Activated T-helper 1 cell treated with anti-CD3 and anti-CD28 coated beads, Interleukin-12 subunit alpha, Interleukin-12 subunit beta, Interleukin-2, Interleukin-4 antibody, amounts not matched to agents 30 ng/mL and 10 ng/mL and 1 ng/mL, durations not matched to agents 14 hours and 24 hours and 36 hours (primary cell): Measurements from ENCODE around the gene RASA2. TPM values are rescaled to one million over a fixed set of nuclear protein-coding genes. Genes with fewer than 3 reads are reported as not detected.

Experiments used
- DNase-seq: peaks from one replicate; pipeline ENCODE4 v3.0.0; 2021; ENCODE audit warnings: low spot score
- H3K27ac Mint-ChIP-seq: one replicate; pipeline ENCODE4 v1.8.0; 2021; ENCODE audit warnings: mild to moderate bottlenecking, mixed read lengths
- H3K27me3 Mint-ChIP-seq: one replicate; pipeline ENCODE4 v1.8.0; 2022; ENCODE audit warnings: mild to moderate bottlenecking, moderate library complexity, mixed read lengths; ENCODE audit not compliant: insufficient read depth
- H3K36me3 Mint-ChIP-seq: one replicate; pipeline ENCODE4 v1.8.0; 2021; ENCODE audit warnings: low read depth, mixed read lengths
- H3K4me1 Mint-ChIP-seq: one replicate; pipeline ENCODE4 v1.8.0; 2021; ENCODE audit warnings: low read depth, mixed read lengths
- H3K4me3 Mint-ChIP-seq: one replicate; pipeline ENCODE4 v1.8.0; 2021; ENCODE audit warnings: mild to moderate bottlenecking, moderate library complexity, mixed read lengths
- H3K9me3 Mint-ChIP-seq: one replicate; pipeline ENCODE4 v1.8.0; 2021; ENCODE audit warnings: mixed read lengths
- intact Hi-C: fragments of 100-400 bp; cut with micrococcal nuclease; formaldehyde crosslinking; loops from one replicate; pipeline ENCODE4 v1.15.1; 2024
- total RNA-seq: library from RNA; stranded (reverse); gene quantifications from 2 replicates; pipeline ENCODE4 v1.2.3, GENCODE V29; 2022

The RASA2 gene
- total RNA-seq, 1 donor from 2014 or later, result 39.2 TPM

DNA sequence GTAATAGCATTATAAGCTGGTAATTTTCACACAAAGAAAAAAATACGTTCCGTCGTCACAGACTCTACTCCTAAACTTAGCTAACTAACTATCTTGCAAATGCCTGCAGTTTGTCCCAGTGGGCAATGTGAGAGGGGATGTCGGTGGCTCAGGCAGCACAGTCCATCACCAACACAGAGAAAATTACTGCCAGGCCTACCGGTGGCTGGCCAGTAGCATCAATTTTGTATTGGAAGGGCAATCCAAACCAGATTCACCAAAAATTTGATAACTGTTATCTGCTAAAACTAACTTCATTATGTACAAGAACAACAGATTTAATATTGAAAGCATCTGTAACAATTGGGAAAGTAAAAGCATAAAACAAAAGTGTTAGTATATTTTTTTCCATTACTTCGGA is 37.4 kb upstream of the RASA2 start:
- Mint-ChIP-seq H3K4me1 (peaks cover 9% of the 10 kb centered on the region), H3K27me3 (no peaks in the 10 kb centered on the region), H3K36me3 (peaks cover 19% of the 10 kb centered on the region), H3K27ac (no peak overlapping the region), H3K9me3 (no peaks in the 10 kb centered on the region), H3K4me3 (no peak overlapping the region)
- intact Hi-C loops, result no loop called here
- DNase-seq, result no peak

DNA sequence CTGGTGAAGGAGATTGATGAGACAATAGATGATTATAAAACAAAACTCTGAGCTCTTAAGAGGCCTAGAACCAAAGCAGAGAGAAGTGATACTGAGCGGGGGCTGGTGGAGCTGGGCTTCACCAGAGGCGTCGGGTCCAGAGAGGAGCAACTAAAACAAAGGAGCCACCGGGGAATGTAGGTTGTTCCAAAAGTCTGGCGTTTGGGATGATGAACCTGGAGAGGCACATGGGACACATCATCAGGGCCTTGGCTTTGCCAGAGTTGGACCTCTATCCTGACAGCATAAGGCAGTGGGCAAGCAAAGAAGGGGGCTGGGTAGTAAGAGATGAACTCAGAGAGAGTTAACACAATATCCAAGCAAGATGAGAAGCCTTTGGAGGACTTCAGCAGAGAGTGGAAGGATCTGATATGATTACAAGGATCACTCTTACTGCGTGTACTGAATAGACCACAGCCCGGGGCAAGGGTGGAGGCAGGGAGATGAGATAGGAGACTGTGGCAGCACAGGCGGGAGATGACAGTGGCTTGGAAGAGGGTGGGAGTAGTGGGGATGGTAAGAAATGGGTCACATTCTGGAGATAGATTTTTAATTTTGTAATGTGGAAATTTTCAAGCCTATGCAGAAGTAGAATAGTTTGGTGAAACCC is 36.0 kb upstream of the RASA2 start:
- Mint-ChIP-seq H3K27me3 (no peaks in the 10 kb centered on the region), H3K4me3 (no peak overlapping the region), H3K27ac (no peak overlapping the region), H3K4me1 (peaks cover 18% of the 10 kb centered on the region), H3K9me3 (no peaks in the 10 kb centered on the region), H3K36me3 (peaks cover 11% of the 10 kb centered on the region)
- intact Hi-C loops, result no loop called here
- no peak for DNase-seq

GRCh38 chr3:141452045-141452444 is 34.8 kb upstream of the RASA2 start:
- no peaks in the 10 kb centered on the region for H3K27me3 Mint-ChIP-seq
- no peak overlapping the region for H3K4me3 Mint-ChIP-seq
- peaks cover 4% of the 10 kb centered on the region for H3K36me3 Mint-ChIP-seq
- H3K27ac Mint-ChIP-seq, result no peak overlapping the region
- H3K4me1 Mint-ChIP-seq, result peaks cover 18% of the 10 kb centered on the region
- H3K9me3 Mint-ChIP-seq, result no peaks in the 10 kb centered on the region
- intact Hi-C loops, result loop anchor here (1.0 kb wide), 1 partner anchor 11 kb away; no protein-coding TSS in a partner anchor
- peak; percentile 26 for DNase-seq

DNA sequence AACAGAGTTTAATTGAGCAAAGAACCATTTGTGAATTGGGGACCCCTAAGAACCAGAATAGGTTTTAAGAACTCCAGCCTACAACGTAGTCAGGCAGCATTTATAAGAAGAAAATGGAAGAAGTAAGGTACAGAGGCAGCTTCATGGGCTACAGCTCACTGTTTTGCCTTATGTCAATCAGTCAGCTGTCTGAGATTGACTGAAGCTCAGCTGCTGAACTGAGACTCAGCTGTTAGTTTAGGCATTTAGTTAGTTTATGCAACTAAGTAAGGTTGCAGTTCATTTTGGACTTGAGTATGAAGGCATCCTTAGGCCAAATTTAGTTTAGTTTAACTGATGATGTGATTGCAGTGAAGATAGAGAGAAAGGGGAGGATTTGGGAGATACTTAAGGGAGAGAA is 34.1 kb upstream of the RASA2 start:
- no peak overlapping the region for H3K4me3 Mint-ChIP-seq
- H3K9me3 Mint-ChIP-seq, result no peaks in the 10 kb centered on the region
- H3K27me3 Mint-ChIP-seq, result no peaks in the 10 kb centered on the region
- peaks cover 18% of the 10 kb centered on the region for H3K4me1 Mint-ChIP-seq
- H3K36me3 Mint-ChIP-seq, result no peaks in the 10 kb centered on the region
- intact Hi-C loops, result loop anchor here (1.0 kb wide), 1 partner anchor 11 kb away; no protein-coding TSS in a partner anchor
- DNase-seq, result no peak
- H3K27ac Mint-ChIP-seq, result no peak overlapping the region

DNA sequence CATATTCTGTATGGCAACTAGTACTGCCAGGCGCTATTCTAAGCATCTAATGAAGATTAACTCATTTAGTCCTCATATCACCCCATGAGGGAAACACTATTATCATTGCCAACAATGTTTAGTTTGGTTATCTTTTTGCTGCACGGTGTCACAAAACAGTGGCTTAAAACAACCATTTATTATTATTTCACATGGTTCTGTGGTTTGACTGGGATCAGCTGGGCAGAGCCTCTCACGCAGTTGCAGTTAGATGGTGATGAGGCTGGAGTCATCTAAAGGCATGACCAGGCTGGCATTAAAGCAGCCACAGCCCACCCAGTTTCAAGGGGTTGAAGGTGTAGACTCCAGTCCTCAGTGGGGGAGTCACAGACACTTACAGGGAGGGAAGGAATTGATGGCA is 32.8 kb upstream of the RASA2 start:
- Mint-ChIP-seq H3K27me3 (no peaks in the 10 kb centered on the region), H3K36me3 (no peaks in the 10 kb centered on the region), H3K4me1 (peaks cover 18% of the 10 kb centered on the region), H3K9me3 (no peaks in the 10 kb centered on the region), H3K4me3 (no peak overlapping the region), H3K27ac (no peak overlapping the region)
- DNase-seq, result no peak
- intact Hi-C loops, result loop anchor here (2.0 kb wide), 1 partner anchor 41 kb away; no protein-coding TSS in a partner anchor

DNA sequence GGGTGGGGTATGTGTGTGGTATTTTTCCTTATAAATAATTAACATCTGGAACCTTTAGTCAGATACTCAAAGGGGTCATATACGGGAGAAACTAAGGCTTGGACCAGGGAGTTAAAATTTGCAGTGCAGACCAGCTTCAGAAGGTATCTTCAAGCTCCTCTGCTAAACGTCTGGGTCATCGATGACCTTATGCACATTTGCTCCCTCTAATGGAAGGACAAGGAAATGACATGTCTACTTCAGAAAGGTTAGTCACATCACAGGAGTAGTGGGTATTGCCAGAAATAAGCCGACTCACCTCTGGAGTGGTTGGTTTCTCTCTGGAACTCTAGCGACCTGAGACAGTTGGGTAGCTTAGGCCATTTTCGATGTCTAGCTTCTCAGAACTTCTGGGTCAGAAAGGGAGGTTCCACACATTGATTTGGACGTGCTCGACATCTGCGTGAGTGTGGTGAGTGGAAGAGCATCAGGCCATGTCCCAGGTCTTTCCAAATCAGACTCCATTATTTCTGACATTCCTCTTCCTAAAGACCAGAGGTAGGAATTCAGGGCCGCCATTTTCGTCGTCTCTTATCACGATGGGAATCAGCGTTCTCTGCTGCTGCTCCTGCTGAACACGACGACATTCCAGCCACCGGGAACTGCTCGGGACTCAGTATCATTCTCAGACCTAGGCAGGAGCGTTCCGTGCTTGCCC is 31.8 kb upstream of the RASA2 start:
- no peaks in the 10 kb centered on the region for H3K9me3 Mint-ChIP-seq
- H3K4me1 Mint-ChIP-seq, result peaks cover 17% of the 10 kb centered on the region
- H3K27me3 Mint-ChIP-seq, result no peaks in the 10 kb centered on the region
- intact Hi-C loops, result loop anchor here (1.0 to 2.0 kb wide), 5 partner anchors 42 to 224 kb away; partner anchors contain the start of gene PXYLP1
- H3K4me3 Mint-ChIP-seq, result no peak overlapping the region
- H3K27ac Mint-ChIP-seq, result no peak overlapping the region
- DNase-seq, result peak; percentile 24
- no peaks in the 10 kb centered on the region for H3K36me3 Mint-ChIP-seq

GRCh38 chr3:141455603-141456300 is 31.1 kb upstream of the RASA2 start:
- H3K9me3 Mint-ChIP-seq, result no peaks in the 10 kb centered on the region
- no peak overlapping the region for H3K27ac Mint-ChIP-seq
- no peak for DNase-seq
- H3K4me1 Mint-ChIP-seq, result peaks cover 24% of the 10 kb centered on the region
- no peaks in the 10 kb centered on the region for H3K36me3 Mint-ChIP-seq
- no peaks in the 10 kb centered on the region for H3K27me3 Mint-ChIP-seq
- H3K4me3 Mint-ChIP-seq, result no peak overlapping the region
- intact Hi-C loops, result loop anchor here (1.0 to 2.0 kb wide), 5 partner anchors 43 to 224 kb away; partner anchors contain the start of gene PXYLP1

DNA sequence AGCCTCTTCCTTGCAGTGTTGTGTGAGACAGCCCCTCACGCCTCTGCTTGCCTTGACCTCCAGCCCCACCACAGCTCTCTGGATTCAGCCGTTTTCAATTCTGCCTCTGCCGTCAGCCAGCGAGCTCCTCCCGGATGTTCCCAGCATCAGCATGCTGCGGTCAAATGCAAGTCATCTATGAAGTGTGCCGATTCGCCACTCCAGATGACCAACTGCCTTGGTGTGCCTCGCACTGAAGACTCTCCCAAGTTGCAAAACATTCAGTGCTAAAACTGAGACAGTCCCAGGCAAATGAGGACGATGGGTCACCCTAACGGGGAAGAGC is 30.6 kb upstream of the RASA2 start:
- H3K27me3 Mint-ChIP-seq, result no peaks in the 10 kb centered on the region
- H3K27ac Mint-ChIP-seq, result no peak overlapping the region
- intact Hi-C loops, result no loop called here
- peaks cover 26% of the 10 kb centered on the region for H3K4me1 Mint-ChIP-seq
- no peak for DNase-seq
- H3K36me3 Mint-ChIP-seq, result no peaks in the 10 kb centered on the region
- no peaks in the 10 kb centered on the region for H3K9me3 Mint-ChIP-seq
- no peak overlapping the region for H3K4me3 Mint-ChIP-seq

DNA sequence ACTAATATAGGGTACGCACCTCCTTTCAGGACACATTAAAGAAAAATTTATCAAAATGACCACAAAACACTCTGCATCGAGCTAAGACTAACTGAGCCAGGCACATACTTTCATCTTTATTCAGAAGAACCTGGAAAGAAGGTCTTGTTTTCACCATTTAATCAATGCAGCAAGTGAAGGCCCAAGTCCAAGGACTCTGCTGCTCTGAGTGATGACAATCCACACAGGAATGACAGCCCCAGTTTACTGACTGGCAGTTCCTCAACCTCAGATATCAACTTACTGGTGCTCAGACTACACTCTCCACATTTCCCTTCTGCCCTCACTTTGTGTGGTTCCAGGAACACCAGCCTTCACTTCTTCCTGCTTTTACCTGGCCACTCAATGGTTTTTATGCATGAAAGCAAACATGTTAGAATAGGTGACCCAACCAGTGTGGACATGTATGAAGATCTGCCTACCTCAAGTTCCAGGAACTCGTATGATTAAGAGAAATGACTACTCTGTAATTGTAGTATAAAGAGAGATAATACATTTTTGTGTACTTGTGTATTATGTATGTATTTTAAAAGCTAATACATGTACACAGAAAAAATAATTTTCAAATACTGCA is 29.1 kb upstream of the RASA2 start:
- intact Hi-C loops, result no loop called here
- H3K4me3 Mint-ChIP-seq, result no peak overlapping the region
- no peak overlapping the region for H3K27ac Mint-ChIP-seq
- no peak for DNase-seq
- H3K9me3 Mint-ChIP-seq, result no peaks in the 10 kb centered on the region
- H3K27me3 Mint-ChIP-seq, result no peaks in the 10 kb centered on the region
- H3K4me1 Mint-ChIP-seq, result peaks cover 37% of the 10 kb centered on the region
- H3K36me3 Mint-ChIP-seq, result peaks cover 1% of the 10 kb centered on the region

DNA sequence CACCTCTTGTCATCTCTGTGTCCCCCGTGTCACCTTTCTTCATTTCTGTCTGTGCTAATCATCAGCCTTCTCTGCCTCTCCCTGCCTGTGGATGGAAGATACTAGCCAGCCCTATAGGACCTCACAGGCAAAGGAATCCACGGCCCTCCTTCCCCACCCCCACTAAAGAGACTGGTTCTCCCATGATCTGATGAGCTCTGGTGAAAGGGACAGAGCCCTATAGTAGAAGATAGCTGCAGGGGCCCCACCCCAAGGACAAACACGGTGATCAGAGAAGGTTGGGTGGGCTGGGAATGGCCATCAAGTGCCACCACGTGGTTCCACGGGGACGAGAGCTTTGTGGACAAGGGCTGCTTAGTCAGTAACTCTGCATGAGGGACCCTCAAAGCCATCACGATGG is 27.8 kb upstream of the RASA2 start:
- H3K4me1 Mint-ChIP-seq, result peaks cover 38% of the 10 kb centered on the region
- intact Hi-C loops, result no loop called here
- no peak for DNase-seq
- peaks cover 6% of the 10 kb centered on the region for H3K9me3 Mint-ChIP-seq
- no peaks in the 10 kb centered on the region for H3K27me3 Mint-ChIP-seq
- peaks cover 1% of the 10 kb centered on the region for H3K36me3 Mint-ChIP-seq
- no peak overlapping the region for H3K4me3 Mint-ChIP-seq
- no peak overlapping the region for H3K27ac Mint-ChIP-seq

DNA sequence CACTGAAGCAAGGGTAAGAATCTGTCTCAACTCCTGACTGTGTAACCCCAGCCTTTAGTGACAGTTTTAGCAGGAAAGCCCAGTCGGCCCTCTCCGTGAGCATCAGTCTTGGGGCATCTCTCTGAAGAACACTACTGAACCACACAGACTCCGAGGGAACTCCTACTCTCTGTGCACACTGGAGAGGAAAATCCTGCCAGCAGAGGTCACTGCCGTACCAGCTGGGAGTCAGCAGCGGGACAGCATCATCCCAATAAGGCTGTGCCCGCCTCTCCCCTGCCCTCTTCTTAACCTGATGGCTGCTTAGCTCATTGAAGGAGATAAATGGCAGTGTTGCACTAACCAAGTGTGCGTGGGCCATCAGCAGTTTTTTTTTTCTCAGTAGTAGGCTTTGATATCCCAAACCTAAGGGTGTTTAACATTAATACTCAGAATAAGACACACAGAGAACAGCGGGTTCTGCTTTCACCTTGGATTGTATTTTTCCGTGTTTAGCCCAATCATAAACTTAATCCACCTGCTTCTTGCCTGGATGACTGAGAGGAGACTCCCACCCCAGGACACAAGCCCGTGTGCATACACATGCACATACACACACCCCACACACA is 26.6 kb upstream of the RASA2 start:
- peaks cover 1% of the 10 kb centered on the region for H3K36me3 Mint-ChIP-seq
- intact Hi-C loops, result loop anchor here (1.0 kb wide), 9 partner anchors 14 to 415 kb away; partner anchors contain the start of gene RASA2
- peak; percentile 78 for DNase-seq
- H3K27me3 Mint-ChIP-seq, result no peaks in the 10 kb centered on the region
- no peak overlapping the region for H3K27ac Mint-ChIP-seq
- no peak overlapping the region for H3K4me3 Mint-ChIP-seq
- H3K4me1 Mint-ChIP-seq, result peaks cover 26% of the 10 kb centered on the region
- peaks cover 16% of the 10 kb centered on the region for H3K9me3 Mint-ChIP-seq

DNA sequence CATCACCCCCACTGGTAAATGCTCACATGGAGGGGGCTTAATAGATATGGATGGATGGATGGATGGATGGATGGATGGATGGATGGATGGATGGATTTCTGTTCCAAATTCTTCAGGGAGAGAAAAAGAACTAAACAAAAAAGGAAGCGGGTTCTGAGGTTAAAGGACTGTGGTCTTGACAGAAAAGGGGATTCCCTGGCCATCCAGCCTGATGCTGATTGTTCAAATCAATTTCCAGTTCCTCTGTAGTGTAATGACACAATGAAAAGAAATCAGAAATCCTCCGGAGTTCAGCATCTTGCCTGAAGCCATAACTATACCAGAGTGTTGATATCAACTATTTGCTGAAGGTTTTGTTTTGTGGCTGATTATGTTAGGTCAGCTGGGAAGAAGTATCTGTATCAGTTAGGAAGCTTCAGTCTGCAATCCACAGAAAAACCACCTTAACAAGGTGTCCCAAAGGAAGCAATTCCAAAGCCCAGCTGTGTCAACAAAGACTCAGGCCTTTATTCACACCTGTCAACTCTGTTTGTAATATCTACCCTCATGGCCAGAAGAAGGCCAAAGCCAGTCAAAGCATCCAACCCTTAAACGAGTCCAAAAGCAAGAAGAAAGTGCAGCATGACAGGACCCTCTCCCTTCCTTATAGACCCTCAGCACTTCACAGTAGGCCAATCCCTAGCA is 24.5 kb upstream of the RASA2 start:
- Mint-ChIP-seq H3K36me3 (peaks cover 1% of the 10 kb centered on the region), H3K27me3 (no peaks in the 10 kb centered on the region), H3K9me3 (peaks cover 19% of the 10 kb centered on the region), H3K27ac (no peak overlapping the region), H3K4me3 (no peak overlapping the region), H3K4me1 (peaks cover 25% of the 10 kb centered on the region)
- DNase-seq, result no peak
- intact Hi-C loops, result no loop called here
